Transverse colon (tissue), 3 donors: Measurements from ENCODE around the gene EXD3.

Source experiments
- CTCF ChIP-seq, 5 experiments: fragments of 200-600 bp in 3 of 5; fragments of 450-650 bp in 2 of 5; sonication (generic) in 3 of 5; IDR thresholded peaks; 1 replicate in 2 of 5; 2 replicates in 3 of 5; pipeline ENCODE4 v1.5.1; 2016 to 2017; ENCODE audit warnings: antibody characterized with exemption in 5 of 5, inconsistent platforms in 3 of 5, mild to moderate bottlenecking in 2 of 5, moderate library complexity in 1 of 5
- EP300 ChIP-seq: sonication (generic); formaldehyde crosslinking; IDR thresholded peaks from one replicate; pipeline ENCODE4 v1.6.1; 2017; ENCODE audit warnings: antibody characterized with exemption, low read depth
- POLR2A ChIP-seq: fragments of 450-650 bp; IDR thresholded peaks from one replicate; pipeline ENCODE4 v1.6.1; 2016; ENCODE audit warnings: antibody characterized with exemption, mild to moderate bottlenecking, moderate library complexity

GRCh38 chr9:137300567-137301080 lies 122.3 kb downstream of the EXD3 start:
- TF ChIP-seq CTCF (IDR thresholded peaks at IDR 0.05) = no peak
- TF ChIP-seq EP300 = no peak
- TF ChIP-seq POLR2A = peak; percentile 58
